Ectodermal cell (in vitro differentiated cells): ENCODE measurements around the gene CCNO. TPM values are rescaled to one million over a fixed set of nuclear protein-coding genes. Genes with fewer than 3 reads are reported as not detected.

ENCODE experiments used
- H3K27ac ChIP-seq: 2 replicates; pipeline ENCODE4 v1.7.0; 2013; ENCODE audit warnings: mild to moderate bottlenecking, low read depth, low read length; ENCODE audit not compliant: insufficient read depth, poor library complexity, severe bottlenecking
- H3K27me3 ChIP-seq: 2 replicates; pipeline ENCODE4 v1.7.0; 2013; ENCODE audit warnings: mild to moderate bottlenecking, low read length; ENCODE audit not compliant: insufficient read depth, control insufficient read depth, poor library complexity, severe bottlenecking
- H3K36me3 ChIP-seq: one replicate; pipeline ENCODE4 v1.7.0; 2013; ENCODE audit warnings: low read length; ENCODE audit not compliant: control insufficient read depth, insufficient read depth
- H3K4me1 ChIP-seq: one replicate; pipeline ENCODE4 v1.7.0; 2013; ENCODE audit warnings: low read length; ENCODE audit not compliant: control insufficient read depth, insufficient read depth
- H3K4me3 ChIP-seq: 2 replicates; pipeline ENCODE4 v1.7.0; 2013; ENCODE audit warnings: low read depth, low read length, control low read depth; ENCODE audit not compliant: insufficient read depth
- H3K9me3 ChIP-seq: 2 replicates; pipeline ENCODE4 v1.7.0; 2013; ENCODE audit warnings: mild to moderate bottlenecking, low read length, moderate library complexity; ENCODE audit not compliant: control insufficient read depth
- WGBS, 2 experiments: methylation state at CpG; one replicate each; pipeline ENCODE4 v1.1.7; 2013; ENCODE audit warnings: missing lambda C conversion rate in 2 of 2; 5-methylcytosine and 5-hydroxymethylcytosine counted together
- polyA plus RNA-seq, 4 experiments: library from polyadenylated mRNA; stranded (reverse); fragments of 50-300 nt; gene quantifications; one replicate each; pipeline ENCODE4 v1.2.3, GENCODE V29; 2013

CCNO gene
- not detected for polyA plus RNA-seq (2013, experiment 1 of 4)
- polyA plus RNA-seq (2013, experiment 2 of 4), result 0.39 TPM
- 0.27 TPM for polyA plus RNA-seq (2013, experiment 3 of 4)
- 0.41 TPM for polyA plus RNA-seq (2013, experiment 4 of 4)

- Histone ChIP-seq H3K36me3 (no peaks in the 10 kb centered on the region), H3K27me3 (peaks cover 91% of the 10 kb centered on the region), H3K4me1 (peaks cover 11% of the 10 kb centered on the region), H3K4me3 (peak within 1 kb of the TSS; percentile 52), H3K9me3 (no peaks in the 10 kb centered on the region), H3K27ac (no peak within 1 kb of the TSS)
- WGBS, 2 experiments, result 0% methylated on average over 106 of the region's 106 CpGs
These were observed at the start of gene CCNO for GRCh38 chr5:55232985-55233928. CCNO (minus strand) TSS chr5:55233608; CDS start chr5:55233523, 85 bp downstream.

DNA sequence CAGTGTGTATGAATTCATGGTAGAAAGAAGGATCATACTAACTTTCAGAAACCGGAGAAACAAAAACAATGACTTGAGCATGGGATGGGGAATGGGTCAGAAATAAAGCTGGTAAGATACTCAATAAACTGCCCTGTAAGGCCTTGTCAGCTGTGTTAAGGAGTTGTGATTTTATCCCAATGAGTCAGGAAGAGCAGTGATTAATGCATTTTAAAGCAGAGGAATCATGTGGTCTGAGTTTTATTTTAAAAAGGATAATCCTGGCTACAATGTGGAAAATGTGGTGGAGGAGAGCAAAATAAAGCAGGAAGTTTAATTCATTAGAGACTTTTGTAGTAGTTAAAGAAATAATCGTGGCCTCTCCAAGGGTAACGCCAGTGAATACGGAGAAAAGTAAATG lies 45.4 kb upstream of the CCNO start:
- H3K27ac ChIP-seq, result no peak overlapping the region
- 94% methylated on average over 4 of the region's 4 CpGs for WGBS, 2 experiments

DNA sequence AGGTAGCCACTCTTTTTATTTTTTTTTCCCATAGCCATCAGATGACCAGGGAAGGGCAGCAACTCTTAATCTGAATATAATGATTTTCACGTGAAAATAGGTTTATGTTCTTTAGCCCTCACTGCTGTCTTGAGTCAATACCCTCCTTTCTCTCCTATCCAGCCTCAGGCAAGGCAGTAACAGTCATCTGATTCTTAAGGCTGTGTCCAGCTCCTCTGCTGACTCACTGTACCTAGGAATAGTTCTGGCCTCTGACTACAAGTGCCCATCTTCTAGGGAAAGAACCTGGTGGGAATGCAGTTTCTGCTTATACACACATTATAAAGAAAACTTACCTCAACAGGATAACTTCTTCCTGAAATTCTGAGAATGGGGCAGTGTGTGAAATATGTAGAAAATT lies 43.4 kb upstream of the CCNO start:
- H3K9me3 ChIP-seq, result no peaks in the 10 kb centered on the region
- 92 to 100% methylated on average over 1 of the region's 1 CpG for WGBS, 2 experiments
- H3K27ac ChIP-seq, result no peak overlapping the region
- no peaks in the 10 kb centered on the region for H3K27me3 ChIP-seq
- H3K36me3 ChIP-seq, result peaks cover 15% of the 10 kb centered on the region
- no peak overlapping the region for H3K4me3 ChIP-seq
- H3K4me1 ChIP-seq, result no peaks in the 10 kb centered on the region

More for the DNA sequence above, 45.4 kb upstream of the CCNO start:
- no peaks in the 10 kb centered on the region for H3K9me3 ChIP-seq
- no peaks in the 10 kb centered on the region for H3K27me3 ChIP-seq
- H3K4me1 ChIP-seq, result no peaks in the 10 kb centered on the region
- no peak overlapping the region for H3K4me3 ChIP-seq
- peaks cover 18% of the 10 kb centered on the region for H3K36me3 ChIP-seq

- no peaks in the 10 kb centered on the region for H3K27me3 ChIP-seq
- no peak overlapping the region for H3K27ac ChIP-seq
- H3K4me3 ChIP-seq, result no peak overlapping the region
- peaks cover 12% of the 10 kb centered on the region for H3K36me3 ChIP-seq
- whole genome bisulfite sequencing, 2 experiments, result 96% methylated on average over 3 of the region's 3 CpGs
- no peaks in the 10 kb centered on the region for H3K9me3 ChIP-seq
- H3K4me1 ChIP-seq, result no peaks in the 10 kb centered on the region
These were observed 24.9 kb upstream of the CCNO start for GRCh38 chr5:55258339-55258738.

DNA sequence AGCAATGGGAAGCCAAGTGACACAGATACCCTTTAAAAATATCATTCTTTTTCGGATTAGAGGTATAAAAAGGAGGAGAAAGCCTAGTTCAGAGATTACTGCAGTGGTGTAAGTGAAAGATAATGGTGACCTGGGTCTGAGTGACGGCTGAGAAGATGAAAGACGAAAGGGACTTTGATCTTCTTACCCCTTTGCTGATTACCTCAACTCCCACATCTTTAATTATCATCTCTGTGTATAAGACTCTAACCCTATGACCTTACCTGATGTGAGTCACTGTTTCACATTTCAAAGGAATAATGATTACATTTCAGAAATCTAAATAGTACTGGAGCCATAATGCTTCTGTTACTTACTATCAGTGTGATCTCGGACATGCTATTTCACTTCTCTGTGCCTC lies 21.4 kb upstream of the CCNO start:
- Histone ChIP-seq H3K4me1 (no peaks in the 10 kb centered on the region), H3K9me3 (no peaks in the 10 kb centered on the region), H3K36me3 (peaks cover 10% of the 10 kb centered on the region), H3K27ac (no peak overlapping the region), H3K27me3 (no peaks in the 10 kb centered on the region), H3K4me3 (no peak overlapping the region)
- 91% methylated on average over 3 to 4 of the region's 4 CpGs for WGBS, 2 experiments

- Histone ChIP-seq H3K27me3 (no peaks in the 10 kb centered on the region), H3K4me1 (no peaks in the 10 kb centered on the region), H3K27ac (no peak overlapping the region), H3K9me3 (no peaks in the 10 kb centered on the region), H3K36me3 (no peaks in the 10 kb centered on the region), H3K4me3 (no peak overlapping the region)
- WGBS, 2 experiments, result no CpG with 5 or more reads among the region's 1 CpG
These were observed 16.7 kb upstream of the CCNO start for GRCh38 chr5:55250064-55250463.

GRCh38 chr5:55241746-55242145 lies 8.3 kb upstream of the CCNO start:
- Histone ChIP-seq H3K27me3 (peaks cover 7% of the 10 kb centered on the region), H3K36me3 (no peaks in the 10 kb centered on the region), H3K27ac (no peak overlapping the region), H3K4me1 (no peaks in the 10 kb centered on the region), H3K4me3 (no peak overlapping the region), H3K9me3 (no peaks in the 10 kb centered on the region)
- WGBS, 2 experiments, result 85 to 91% methylated on average over 4 of the region's 4 CpGs

- 70 to 73% methylated on average over 10 of the region's 10 CpGs for WGBS, 2 experiments
- Histone ChIP-seq H3K4me3 (no peak overlapping the region), H3K36me3 (no peaks in the 10 kb centered on the region), H3K9me3 (no peaks in the 10 kb centered on the region), H3K27me3 (peaks cover 56% of the 10 kb centered on the region), H3K27ac (no peak overlapping the region), H3K4me1 (peaks cover 11% of the 10 kb centered on the region)
These were observed 3.4 kb upstream of the CCNO start for GRCh38 chr5:55236800-55237199.

DNA sequence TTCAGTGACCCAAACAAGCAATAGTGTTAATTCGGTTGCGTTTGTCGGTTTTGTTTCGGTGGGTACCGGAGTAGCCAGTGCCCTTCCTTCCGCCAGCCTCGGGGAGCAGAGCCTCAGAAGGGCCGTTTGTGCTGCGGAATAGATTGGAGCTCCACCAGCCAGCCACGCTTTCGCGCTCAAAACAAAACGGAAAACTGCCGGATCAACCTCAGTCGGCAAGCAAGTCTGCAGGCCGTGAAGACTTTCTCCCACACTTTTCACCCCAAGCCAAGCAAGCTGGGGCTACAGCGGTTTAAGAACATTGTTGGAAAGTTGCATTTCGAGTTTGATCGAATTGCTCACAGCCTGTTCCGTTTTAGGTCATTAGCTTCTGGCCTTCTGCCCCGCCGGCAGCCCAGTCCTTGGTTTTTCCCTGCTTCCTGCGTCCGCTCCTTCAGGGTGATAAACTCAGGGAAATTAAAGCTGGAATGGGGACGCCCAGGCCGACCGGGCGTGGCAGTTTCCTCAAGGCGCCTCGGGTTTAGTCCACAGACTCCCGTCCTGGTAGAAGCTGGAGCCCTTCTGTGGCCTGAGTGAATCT lies 803 bp upstream of the CCNO start:
- H3K4me1 ChIP-seq, result peaks cover 11% of the 10 kb centered on the region
- no peaks in the 10 kb centered on the region for H3K36me3 ChIP-seq
- 2 to 3% methylated on average over 31 of the region's 31 CpGs for whole genome bisulfite sequencing, 2 experiments
- peak overlapping the region; percentile 52 for H3K4me3 ChIP-seq
- H3K27me3 ChIP-seq, result peaks cover 82% of the 10 kb centered on the region
- no peaks in the 10 kb centered on the region for H3K9me3 ChIP-seq
- no peak overlapping the region for H3K27ac ChIP-seq

DNA sequence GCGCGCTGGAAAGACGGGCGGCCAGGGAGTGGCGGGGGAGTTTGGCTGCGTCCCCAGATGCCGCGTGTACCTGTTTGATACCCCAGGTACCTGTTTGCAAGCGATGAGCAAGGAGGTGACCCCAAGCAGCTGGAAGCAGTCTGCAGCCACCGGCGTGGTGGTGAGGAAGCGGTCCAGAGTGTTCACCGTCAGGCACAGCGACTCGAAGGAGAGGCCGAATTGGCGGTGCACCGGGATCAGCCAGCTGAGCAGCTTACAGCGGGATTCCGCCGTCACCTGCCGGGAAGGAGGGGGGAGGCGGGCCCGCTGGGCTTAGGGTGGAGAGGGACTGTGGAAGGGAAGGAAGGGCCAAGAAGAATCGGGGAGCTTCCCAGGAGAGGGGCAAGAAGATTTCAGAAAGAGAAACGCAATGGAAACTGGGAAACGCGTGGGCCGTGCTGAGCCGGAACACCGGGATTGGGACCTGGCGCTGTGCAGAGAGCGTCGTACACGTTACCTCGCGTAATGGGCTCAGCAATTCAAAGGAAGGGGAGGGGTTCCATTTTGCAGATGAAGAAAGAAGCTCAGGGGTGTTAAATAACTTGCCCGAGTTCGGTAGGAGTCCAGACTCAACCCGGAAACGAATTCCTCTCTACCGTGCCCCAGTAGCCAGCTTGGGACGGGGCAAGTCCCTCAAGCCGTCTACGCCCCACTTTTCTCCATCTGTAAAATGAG lies 980 bp downstream of the CCNO start:
- peaks cover 99% of the 10 kb centered on the region for H3K27me3 ChIP-seq
- no peaks in the 10 kb centered on the region for H3K36me3 ChIP-seq
- WGBS, 2 experiments, result 1% methylated on average over 45 of the region's 45 CpGs
- H3K4me3 ChIP-seq, result peak overlapping the region; percentile 52
- no peak overlapping the region for H3K27ac ChIP-seq
- H3K9me3 ChIP-seq, result no peaks in the 10 kb centered on the region
- peaks cover 11% of the 10 kb centered on the region for H3K4me1 ChIP-seq
